ENCODE measurements around the gene TAS2R1. TPM values are rescaled to one million over a fixed set of nuclear protein-coding genes. Genes with fewer than 3 reads are reported as not detected.

Gene TAS2R1
- polyA plus RNA-seq, 1 of the 3 experiments (the other 2 are of a cell fraction): not detected

GRCh38 chr5:9632495-9632894 is 2.3 kb upstream of the TAS2R1 start (continued):
- TF ChIP-seq USF2 (IDR thresholded peaks at IDR 0.05; ENCODE audit: borderline replicate concordance, low read depth, low read length): no peak
- TF ChIP-seq GATA2 (CRISPR knock-in tag; IDR thresholded peaks at IDR 0.05): no peak

- Histone ChIP-seq H2AFZ (ENCODE audit: low read depth) (no peak overlapping the region), H3K4me2 (no peak overlapping the region), H3K36me3 (replicated peaks in 1 of 2; ENCODE audit: control insufficient read depth in 1 of 2, insufficient read depth in 2 of 2, low read length in 1 of 2) (no peaks in the 10 kb centered on the region), H3K4me1 (ENCODE audit: control insufficient read depth in 1 of 2, insufficient read depth in 2 of 2, low read depth in 1 of 2, low read length in 1 of 2) (peaks cover 0 to 8% of the 10 kb centered on the region in 2 experiments; a peak in 2 of 4 replicates), H3K27ac (ENCODE audit: low read depth in 2 of 2, low read length in 1 of 2) (peak overlapping the region in 1 of 2 experiments; percentile 87; a peak in 1 of 4 replicates), H3K9ac (no peak overlapping the region), H3K79me2 (ENCODE audit: insufficient read depth) (no peaks in the 10 kb centered on the region), H3K9me2 (no peaks in the 10 kb centered on the region), H3F3A (replicated peaks; ENCODE audit: insufficient read depth) (no peaks in the 10 kb centered on the region), H3K27me3 (ENCODE audit: insufficient read depth) (no peaks in the 10 kb centered on the region), H3K9me3 (no peaks in the 10 kb centered on the region), H3K4me3 (ENCODE audit: low read depth in 2 of 2, low read length in 1 of 2) (no peak overlapping the region), H4K20me1 (ENCODE audit: insufficient read depth) (no peaks in the 10 kb centered on the region)
- DNase-seq: no peak
- 29% methylated on average over 5 of the region's 5 CpGs for WGBS (ENCODE audit: low lambda C conversion rate)
- ChIA-PET CTCF (interaction anchor here (1.2 kb wide), 1 partner anchor 36 kb away, joined by 3 read pairs; no protein-coding TSS in a partner anchor), POLR2A (interaction anchor here (0.6 kb wide), 1 partner anchor 222 kb away, joined by 3 read pairs; no protein-coding TSS in a partner anchor)
- no peak for TF ChIP-seq NFIC (IDR thresholded peaks at IDR 0.05; ENCODE audit: borderline replicate concordance)
- TF ChIP-seq TAF1 (IDR thresholded peaks at IDR 0.05; ENCODE audit: borderline replicate concordance, low read depth, low read length): no peak
- no peak for TF ChIP-seq RAD21 (IDR thresholded peaks at IDR 0.05; ENCODE audit: low read length)
- no peak for TF ChIP-seq TCF12 (IDR thresholded peaks at IDR 0.05)
- no peak for TF ChIP-seq USF2 (IDR thresholded peaks at IDR 0.05; ENCODE audit: borderline replicate concordance, low read depth, low read length)
These were observed 2.6 kb downstream of the TAS2R1 start for GRCh38 chr5:9627541-9627940.

GRCh38 chr5:9626955-9627354 is 3.2 kb downstream of the TAS2R1 start:
- TF ChIP-seq REST (IDR thresholded peaks at IDR 0.05; ENCODE audit: low read depth, low read length) (no peak), POLR2AphosphoS5 (IDR thresholded peaks at IDR 0.05; ENCODE audit: low read depth, low read length) (no peak), PBX3 (IDR thresholded peaks at IDR 0.05) (no peak), TCF12 (IDR thresholded peaks at IDR 0.05) (peak; percentile 30; the same call in 1 of the 2 replicates), MEF2A (IDR thresholded peaks at IDR 0.05; ENCODE audit: borderline replicate concordance, low read depth) (no peak), RCOR1 (IDR thresholded peaks at IDR 0.05; ENCODE audit: low read length) (peak; percentile 94), FOXJ3 (CRISPR knock-in tag; IDR thresholded peaks at IDR 0.05) (peak; percentile 93), EP300 (IDR thresholded peaks at IDR 0.05; ENCODE audit: borderline replicate concordance in 1 of 2, low read depth in 1 of 2, low read length in 1 of 2) (peak in 1 of 2 experiments; percentile 91; a peak in 2 of 4 replicates), GATA2 (CRISPR knock-in tag; IDR thresholded peaks at IDR 0.05) (peak; percentile 98), CHD2 (IDR thresholded peaks at IDR 0.05; ENCODE audit: low read length, partially characterized antibody) (peak; percentile 55), FOSL2 (IDR thresholded peaks at IDR 0.05; ENCODE audit: borderline replicate concordance, low read depth) (no peak)
- no peak overlapping the region for H3K4me2 ChIP-seq
- H3F3A ChIP-seq (replicated peaks; ENCODE audit: insufficient read depth): no peaks in the 10 kb centered on the region
- no peaks in the 10 kb centered on the region for H3K9me2 ChIP-seq
- no peaks in the 10 kb centered on the region for H3K9me3 ChIP-seq
- H3K27ac ChIP-seq (ENCODE audit: low read depth in 2 of 2, low read length in 1 of 2): peak overlapping the region in 1 of 2 experiments; percentile 87; a peak in 1 of 4 replicates
- no peak overlapping the region for H2AFZ ChIP-seq (ENCODE audit: low read depth)
- no peak overlapping the region for H3K9ac ChIP-seq
- no peaks in the 10 kb centered on the region for H3K36me3 ChIP-seq (replicated peaks in 1 of 2; ENCODE audit: control insufficient read depth in 1 of 2, insufficient read depth in 2 of 2, low read length in 1 of 2)
- ChIA-PET POLR2A (no interaction called here), CTCF (interaction anchor here (1.2 kb wide), 1 partner anchor 36 kb away, joined by 3 read pairs; no protein-coding TSS in a partner anchor)
- no peaks in the 10 kb centered on the region for H4K20me1 ChIP-seq (ENCODE audit: insufficient read depth)
- H3K4me3 ChIP-seq (ENCODE audit: low read depth in 2 of 2, low read length in 1 of 2): no peak overlapping the region
- peaks cover 0 to 8% of the 10 kb centered on the region in 2 experiments; a peak in 2 of 4 replicates for H3K4me1 ChIP-seq (ENCODE audit: control insufficient read depth in 1 of 2, insufficient read depth in 2 of 2, low read depth in 1 of 2, low read length in 1 of 2)
- no peaks in the 10 kb centered on the region for H3K27me3 ChIP-seq (ENCODE audit: insufficient read depth)
- no peaks in the 10 kb centered on the region for H3K79me2 ChIP-seq (ENCODE audit: insufficient read depth)
- DNase-seq: peak; percentile 70
- 38% methylated on average over 6 of the region's 6 CpGs for WGBS (ENCODE audit: low lambda C conversion rate)

Data from SK-N-SH (cell line).